GM19239 (cell line): ENCODE results near the gene PCDHB4.
"Not testable (repeated sequence)": the region's sequence is repeated elsewhere in the genome, so short reads cannot be mapped to it uniquely, and the experiment has no call there.

Experiments
- DNase-seq: peaks from one replicate; pipeline ENCODE4 v3.0.0; 2011; ENCODE audit warnings: low spot score; ENCODE audit not compliant: insufficient read length
- FAIRE-seq: peaks from 2 replicates; lab custom pipeline; 2011; peaks lifted over from hg19 to GRCh38; lab: Jason Lieb, UNC

Gene PCDHB4

DNA sequence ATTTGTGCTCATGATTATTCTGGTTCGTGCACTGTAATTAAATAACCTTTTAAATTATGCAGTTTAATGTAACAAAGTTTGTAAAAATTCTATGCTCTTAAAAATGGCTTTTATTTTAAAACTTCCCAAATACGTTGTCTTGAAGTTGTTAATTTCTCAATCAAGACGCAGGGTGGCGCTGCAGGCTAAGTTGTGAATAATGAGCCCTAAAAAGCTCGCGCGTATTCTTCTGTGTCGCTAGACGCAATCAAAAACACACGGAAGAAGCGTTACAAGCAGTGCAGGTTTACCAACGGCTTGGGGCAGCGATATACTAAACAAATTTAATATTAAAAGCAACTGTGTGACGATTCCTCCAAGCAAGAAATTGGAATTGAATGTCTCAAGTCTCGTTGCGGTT, at the start of gene PCDHB4:
Gene PCDHB4, plus strand, starts transcription at position 256 of the 400 bp plus-strand sequence. CDS start 181 bp downstream, outside the sequence.
- FAIRE-seq (no peak), DNase-seq (no peak)

- no peak for FAIRE-seq
Observed at GRCh38 chr5:141077826-141078225, 43.8 kb upstream of the PCDHB4 start.

DNA sequence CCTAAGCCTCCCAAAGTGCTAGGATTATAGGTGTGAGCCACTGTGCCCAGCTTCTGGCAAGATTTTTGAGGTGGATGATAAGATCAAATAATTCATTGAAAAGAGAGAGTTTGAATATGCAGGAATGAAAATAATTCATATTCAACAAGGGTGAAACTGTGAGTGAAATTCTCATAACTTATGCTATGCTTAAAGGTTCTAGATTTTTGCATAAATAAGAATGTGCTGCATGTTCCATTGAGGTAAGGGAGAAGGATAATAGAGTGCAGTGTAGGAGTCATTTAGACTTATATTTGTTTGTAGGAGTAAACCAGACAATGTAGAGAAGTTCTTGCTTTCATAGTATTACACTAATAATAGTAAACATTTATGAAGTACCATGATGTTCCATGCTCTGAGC, 39.4 kb upstream of the PCDHB4 start:
- FAIRE-seq (no peak), DNase-seq (no peak)

More at GRCh38 chr5:141077826-141078225, 43.8 kb upstream of the PCDHB4 start:
- no peak for DNase-seq

DNA sequence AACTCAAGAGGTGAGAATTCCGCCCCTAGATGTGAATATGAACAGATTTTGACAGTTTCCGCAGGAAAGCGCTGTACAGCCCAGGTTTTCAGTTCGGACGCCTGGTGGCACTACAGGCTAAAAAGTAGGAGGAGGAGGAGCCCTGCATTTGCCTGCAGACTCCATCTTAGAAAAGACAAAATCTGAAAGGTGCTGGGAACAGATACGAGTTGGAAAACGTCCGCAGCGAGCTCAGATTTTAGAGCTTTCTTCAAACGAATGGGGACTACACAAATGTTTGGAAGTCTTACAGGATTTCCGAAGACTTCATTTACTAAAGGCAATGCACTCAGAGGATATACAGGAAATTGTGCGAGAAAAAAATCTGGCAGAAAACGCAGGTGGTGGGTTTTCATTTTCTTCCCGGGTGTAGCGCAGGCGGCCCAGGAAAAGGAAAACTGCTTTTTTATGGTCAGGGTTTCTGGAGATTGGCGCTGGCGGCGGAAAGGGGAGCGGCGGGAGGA, 37.1 kb upstream of the PCDHB4 start:
- DNase-seq (no peak), FAIRE-seq (no peak)

GRCh38 chr5:141094481-141095262, 26.9 kb upstream of the PCDHB4 start, which contains the start of gene PCDHB2:
TSS of gene PCDHB2 (plus strand) at chr5:141094615. CDS start at chr5:141094791, 176 bp downstream.
- no peak for DNase-seq
- no peak for FAIRE-seq

- no peak for FAIRE-seq
- DNase-seq: no peak
Observed at GRCh38 chr5:141095263-141095641, 26.4 kb upstream of the PCDHB4 start.

- not testable (repeated sequence) for DNase-seq, FAIRE-seq
Observed at GRCh38 chr5:141096181-141096580, 25.4 kb upstream of the PCDHB4 start.

GRCh38 chr5:141096586-141096985, 25.0 kb upstream of the PCDHB4 start:
- FAIRE-seq, DNase-seq: not testable (repeated sequence)

DNA sequence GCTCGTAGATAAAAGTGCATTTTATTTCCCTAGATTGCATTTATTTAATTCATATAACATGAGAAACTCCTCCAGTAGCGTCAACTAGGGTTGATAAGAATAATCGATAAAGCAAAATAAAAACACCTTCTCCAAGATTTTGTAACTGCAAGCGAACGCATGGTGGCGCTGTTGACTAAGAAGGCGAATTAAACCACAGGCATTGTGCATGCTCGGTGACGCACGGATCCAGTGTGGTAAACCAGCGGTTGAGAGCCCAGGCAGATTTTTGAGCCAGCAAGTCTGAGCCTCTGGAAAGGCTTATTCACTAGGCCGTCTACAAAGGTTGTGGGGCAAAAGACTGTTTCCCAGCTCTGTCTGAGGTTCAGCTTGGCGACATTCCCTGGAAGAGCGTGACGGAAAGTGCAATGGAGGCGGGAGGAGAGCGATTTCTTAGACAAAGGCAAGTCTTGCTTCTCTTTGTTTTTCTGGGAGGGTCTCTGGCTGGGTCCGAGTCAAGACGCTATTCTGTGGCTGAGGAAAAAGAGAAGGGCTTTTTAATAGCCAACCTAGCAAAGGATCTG, 21.3 kb upstream of the PCDHB4 start, which contains the start of gene PCDHB3:
Gene PCDHB3, plus strand, starts transcription at position 231 of the 563 bp plus-strand sequence. Its CDS starts 177 bp downstream, at position 408.
- FAIRE-seq (no peak), DNase-seq (no peak)

- FAIRE-seq (no peak), DNase-seq (no peak)
Observed at GRCh38 chr5:141101059-141101458, 20.6 kb upstream of the PCDHB4 start.

- not testable (repeated sequence) for FAIRE-seq, DNase-seq
Observed at GRCh38 chr5:141102070-141102469, 19.5 kb upstream of the PCDHB4 start.

GRCh38 chr5:141102471-141102870, 19.1 kb upstream of the PCDHB4 start:
- not testable (repeated sequence) for FAIRE-seq, DNase-seq

DNA sequence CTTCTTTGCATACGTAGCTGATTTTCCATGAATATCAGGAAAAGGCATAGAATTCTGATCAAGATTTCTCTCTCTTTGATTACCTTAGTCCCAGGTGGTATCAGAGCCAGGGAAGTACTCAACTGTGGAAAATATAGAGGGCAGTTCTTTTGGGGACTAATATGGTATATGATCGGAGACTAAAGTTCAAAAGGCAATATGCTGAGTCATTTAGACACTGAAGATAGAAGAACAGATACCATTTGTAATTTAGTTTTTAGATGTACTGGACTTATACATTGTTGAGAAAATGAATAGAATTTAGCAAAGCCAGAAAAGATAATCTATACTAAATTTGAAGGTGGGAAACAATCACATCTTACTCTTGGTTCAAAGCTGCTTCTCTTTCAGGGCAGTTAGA, 16.3 kb upstream of the PCDHB4 start:
- DNase-seq: no peak
- no peak for FAIRE-seq

DNA sequence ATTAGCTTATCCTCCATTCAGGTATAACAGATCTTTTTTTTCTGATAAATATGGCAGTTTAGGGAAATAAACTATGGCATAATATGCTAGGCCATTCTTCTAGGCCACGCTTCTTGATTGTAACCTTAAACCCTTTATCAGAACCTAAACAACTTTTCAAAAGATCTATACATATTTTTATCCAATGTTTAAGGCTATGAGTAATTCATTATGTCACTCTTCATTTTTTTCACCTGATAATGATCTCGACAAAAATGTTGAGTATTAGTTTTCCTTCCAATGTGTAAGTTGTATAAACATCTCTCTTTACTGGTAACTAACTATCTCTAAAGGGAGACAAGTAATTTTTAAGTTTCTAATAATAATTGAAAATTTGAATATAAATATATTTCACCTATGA, 2.4 kb upstream of the PCDHB4 start:
- FAIRE-seq: no peak
- no peak for DNase-seq

- no peak for FAIRE-seq
- no peak for DNase-seq
Observed at GRCh38 chr5:141121985-141122384, 367 bp downstream of the PCDHB4 start.

- FAIRE-seq, DNase-seq: not testable (repeated sequence)
Observed at GRCh38 chr5:141123396-141124135, 1.9 kb downstream of the PCDHB4 start.

DNA sequence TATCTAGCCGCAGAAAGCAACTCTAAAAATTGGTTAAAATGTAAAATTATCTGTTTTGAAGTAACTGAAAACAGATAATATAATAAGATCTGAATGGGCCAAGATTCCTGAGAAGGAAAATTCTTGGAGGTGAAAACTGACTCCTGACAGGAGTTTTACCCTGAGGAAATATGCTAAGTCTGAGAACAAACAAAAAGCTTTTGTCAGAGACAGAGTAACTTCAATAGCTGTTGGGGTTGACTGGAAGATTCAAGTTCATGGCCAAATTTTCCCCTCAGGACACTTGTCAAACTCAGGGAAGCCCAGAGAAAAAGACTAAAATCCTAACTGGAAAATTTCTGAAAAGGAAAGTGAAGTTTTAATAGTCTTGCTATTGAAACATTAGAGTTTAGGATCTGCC, 5.7 kb downstream of the PCDHB4 start:
- DNase-seq: no peak
- no peak for FAIRE-seq

DNA sequence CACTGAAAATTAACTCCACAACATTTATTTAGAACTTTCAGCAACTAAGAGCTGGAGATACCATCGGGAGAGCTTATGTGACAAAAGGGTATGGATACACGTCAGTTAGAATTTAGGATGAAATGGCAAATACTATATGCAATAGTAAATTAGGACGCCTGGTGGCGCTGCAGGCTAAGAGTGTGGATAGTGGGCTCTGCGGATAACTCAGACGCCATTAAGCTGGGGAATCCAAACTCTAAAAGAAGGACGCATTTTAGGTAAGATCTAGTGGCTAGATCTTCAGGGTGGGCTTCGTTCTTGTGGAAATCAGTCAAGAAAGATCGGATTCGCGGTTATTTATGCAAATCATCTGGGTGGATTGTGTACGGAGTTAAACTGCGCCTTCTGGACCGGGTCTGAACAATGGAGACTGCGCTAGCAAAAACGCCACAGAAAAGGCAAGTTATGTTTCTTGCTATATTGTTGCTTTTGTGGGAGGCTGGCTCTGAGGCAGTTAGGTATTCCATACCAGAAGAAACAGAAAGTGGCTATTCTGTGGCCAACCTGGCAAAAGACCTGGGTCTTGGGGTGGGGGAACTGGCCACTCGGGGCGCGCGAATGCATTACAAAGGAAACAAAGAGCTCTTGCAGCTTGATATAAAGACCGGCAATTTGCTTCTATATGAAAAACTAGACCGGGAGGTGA, 13.6 kb downstream of the PCDHB4 start, which contains the start of gene PCDHB5:
Gene PCDHB5, plus strand, starts transcription at position 177 of the 688 bp plus-strand sequence. Its CDS starts 229 bp downstream, at position 406.
- DNase-seq: no peak
- no peak for FAIRE-seq

GRCh38 chr5:141135718-141136266, 14.2 kb downstream of the PCDHB4 start:
- no peak for DNase-seq
- FAIRE-seq: no peak
